HG03342 (cell line): ENCODE results near the gene RAPGEF2.
A peak's percentile ranks its signal among the peaks of the same experiment; 100 is the strongest.
"Not testable (repeated sequence)": the region's sequence is repeated elsewhere in the genome, so short reads cannot be mapped to it uniquely, and the experiment has no call there.

ENCODE experiments used
- ATAC-seq: cut with Tn5 transposase; IDR thresholded peaks from one replicate; pipeline ENCODE4 v1.9.1; 2021; ENCODE audit warnings: mild to moderate bottlenecking, moderate library complexity; ENCODE audit not compliant: unreplicated experiment

RAPGEF2 gene

DNA sequence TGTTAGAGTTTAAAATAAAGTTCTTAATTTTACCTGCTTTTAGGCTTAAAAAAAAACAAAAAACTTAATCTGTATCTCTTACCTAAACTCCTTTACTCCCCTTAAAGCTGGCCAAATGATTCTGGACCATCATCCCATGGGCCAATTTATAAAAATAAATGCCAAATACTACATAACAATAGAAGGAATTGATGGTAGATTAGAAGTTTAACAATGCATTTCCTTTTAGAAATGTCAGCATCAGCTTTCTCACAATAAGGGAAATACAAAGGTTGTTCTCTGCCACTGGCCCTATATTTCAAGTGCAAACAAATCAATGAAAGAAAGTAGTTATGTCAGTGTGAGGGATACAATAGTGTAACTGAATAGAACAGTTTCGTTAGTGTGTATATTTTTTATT, 5.7 kb upstream of the RAPGEF2 start:
- no peak for ATAC-seq

DNA sequence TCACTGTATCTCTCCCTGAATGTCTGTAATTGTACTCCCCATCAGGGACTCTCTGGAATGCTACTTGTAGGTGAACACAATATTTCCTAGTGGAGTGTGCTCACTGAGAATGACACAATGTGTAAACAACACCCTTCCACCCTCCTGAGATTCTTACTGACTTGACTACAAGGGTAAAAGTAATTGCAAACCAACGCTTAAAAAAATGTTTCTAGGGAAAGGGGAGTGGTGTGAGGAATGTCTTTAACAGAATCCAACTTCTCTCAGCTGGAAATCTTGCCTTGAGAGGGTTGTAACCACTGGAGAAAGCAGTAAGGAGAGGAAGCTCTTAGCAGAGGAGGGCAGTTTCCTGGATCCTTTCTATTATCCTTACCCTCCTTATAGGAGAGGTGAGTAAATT, 5.1 kb upstream of the RAPGEF2 start:
- no peak for ATAC-seq

DNA sequence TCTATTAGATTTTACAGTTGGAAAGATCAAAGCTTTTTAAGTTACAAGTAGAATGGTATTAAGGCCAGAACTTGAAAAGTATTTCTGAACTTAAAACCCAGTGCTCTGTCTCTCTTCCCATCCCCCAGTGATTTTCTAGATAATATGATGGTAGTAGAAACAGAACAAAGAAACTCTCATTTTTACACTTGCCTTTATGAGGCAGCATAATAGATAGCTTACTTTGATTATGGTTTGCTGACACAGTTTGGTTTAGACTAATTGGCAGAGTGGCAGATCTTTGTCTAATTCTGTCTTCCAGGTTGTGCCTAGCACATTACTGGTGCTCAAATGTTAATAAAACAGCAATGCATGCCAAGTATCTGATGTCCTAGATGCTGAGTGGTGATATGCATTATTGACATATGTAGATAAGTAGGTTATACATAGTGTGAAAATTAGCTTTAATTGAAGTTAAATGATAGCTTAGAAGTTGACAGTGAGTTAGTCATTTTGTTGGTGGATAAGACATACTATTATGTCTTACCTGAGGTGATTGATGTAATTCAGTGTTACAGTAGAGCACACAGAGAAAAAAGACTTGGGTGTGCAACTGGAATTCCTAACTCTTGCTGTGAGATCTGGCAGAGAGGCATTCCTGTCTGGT, 4.3 kb upstream of the RAPGEF2 start:
- no peak for ATAC-seq

DNA sequence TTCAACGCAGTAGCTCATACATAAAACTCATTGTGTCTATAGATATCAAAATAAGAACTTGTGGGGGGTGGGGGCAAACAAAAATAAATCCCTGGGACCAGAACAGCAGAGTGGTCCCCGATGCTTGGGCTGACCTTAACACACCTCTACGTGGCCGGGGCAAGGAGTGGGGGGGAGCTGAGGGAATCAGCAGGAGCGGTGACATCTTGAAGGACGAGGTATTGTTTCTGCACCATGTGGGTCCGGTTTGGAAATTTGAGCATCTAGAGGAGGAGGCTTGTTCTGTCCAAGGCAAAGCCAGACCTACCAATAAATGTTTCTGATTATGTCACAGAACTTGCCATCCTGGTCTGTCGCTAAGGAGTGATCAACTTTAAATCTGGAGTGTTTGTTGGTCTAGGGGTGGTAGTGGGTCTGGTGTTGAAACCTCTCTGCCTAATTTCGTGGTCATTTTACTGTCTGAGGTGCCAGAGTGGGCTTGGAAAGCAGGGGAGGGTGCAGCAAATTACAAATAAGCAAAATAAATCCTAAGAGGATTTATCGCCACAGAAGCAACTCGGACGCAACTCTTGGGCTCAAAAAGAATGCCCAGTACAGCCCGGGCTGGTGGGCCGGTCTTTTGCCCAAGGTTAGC, 774 bp upstream of the RAPGEF2 start:
- no peak for ATAC-seq

DNA sequence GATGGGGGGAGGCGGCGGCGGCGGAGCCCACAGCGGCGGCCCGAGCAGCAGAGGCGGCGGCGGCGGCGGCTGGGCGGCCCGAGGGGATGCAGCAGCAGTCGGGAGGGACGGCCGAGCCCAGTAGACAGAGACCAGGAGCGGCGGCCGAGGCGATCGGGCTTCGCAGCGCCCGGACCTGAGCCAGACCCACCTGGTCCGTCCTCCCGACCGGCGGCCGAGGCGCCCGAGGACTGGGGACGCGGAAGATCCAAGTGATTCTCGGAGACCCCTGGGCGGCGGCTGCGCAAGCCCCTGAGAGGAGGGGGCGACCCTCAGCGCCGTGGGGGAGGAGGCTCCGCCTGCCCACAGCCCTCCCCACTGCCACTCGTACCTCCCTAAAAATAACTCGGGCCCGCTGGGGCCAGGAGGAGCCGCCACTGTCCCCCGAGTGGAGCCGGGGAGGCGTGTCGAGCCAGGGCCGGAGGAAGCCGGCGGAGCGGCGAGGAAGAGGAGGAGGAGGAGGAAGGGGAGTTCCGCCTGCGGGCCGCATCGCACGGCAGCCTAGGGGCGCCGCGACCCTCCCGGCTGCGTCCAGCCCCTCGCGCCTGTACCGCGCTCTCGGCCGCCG, 608 bp downstream of the RAPGEF2 start:
- ATAC-seq, result peak; percentile 27

DNA sequence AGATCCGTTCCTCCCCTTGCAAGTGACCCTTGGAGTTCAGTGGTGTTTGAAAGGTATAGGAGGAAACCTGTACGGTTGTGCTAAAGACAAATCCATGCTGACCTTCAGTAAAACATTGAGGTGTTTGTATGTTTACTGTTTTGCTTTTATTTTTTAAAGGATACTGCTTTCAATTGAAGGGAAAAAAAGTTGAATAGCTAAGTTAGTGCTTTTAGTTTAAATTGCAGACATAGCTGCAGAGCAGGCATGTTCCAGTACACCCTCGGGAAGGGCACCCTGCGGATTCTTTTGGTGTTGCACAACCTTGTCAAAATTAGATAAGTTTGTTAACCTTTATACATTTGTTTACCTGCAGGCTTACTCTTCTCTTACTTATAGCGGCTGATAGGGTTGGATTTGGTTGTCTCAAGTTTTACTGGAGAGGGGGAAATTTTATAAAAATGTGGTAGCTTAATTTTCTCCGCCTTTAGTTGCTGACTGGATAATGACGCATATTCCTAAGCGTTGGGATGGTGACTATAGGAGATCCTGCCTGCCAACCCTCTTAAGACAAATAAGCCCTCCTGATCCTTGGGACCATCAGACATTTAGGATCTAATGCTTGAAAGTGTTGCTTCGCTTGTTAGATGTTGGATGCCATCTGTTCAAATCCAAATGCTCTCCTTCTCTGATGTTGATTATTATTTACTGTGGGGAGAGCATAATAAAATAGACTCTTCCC, 2.0 kb downstream of the RAPGEF2 start:
- ATAC-seq, result no peak

DNA sequence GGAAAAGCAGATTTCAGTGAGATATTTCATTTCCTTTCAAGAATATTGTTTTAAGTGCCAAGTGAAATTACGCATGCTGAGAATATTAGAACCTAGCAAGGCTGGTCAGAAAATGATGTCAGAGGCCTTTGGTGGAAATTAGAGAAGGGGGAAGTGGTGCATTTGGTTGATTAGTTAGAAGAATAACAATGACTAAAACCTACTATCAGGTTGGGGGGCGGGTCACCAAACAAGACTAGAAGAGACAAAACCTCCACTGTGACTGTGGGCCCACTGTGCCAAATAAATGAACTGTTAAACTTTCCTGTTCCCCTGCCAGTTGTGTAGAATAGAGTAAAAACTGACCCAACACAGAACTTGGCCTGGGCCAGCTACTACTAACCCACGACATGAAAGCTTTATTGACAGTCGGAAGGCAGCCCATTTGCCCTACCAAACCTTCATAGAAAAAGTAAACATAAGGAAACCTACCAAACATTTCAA, 2.9 kb downstream of the RAPGEF2 start:
- peak; percentile 23 for ATAC-seq

DNA sequence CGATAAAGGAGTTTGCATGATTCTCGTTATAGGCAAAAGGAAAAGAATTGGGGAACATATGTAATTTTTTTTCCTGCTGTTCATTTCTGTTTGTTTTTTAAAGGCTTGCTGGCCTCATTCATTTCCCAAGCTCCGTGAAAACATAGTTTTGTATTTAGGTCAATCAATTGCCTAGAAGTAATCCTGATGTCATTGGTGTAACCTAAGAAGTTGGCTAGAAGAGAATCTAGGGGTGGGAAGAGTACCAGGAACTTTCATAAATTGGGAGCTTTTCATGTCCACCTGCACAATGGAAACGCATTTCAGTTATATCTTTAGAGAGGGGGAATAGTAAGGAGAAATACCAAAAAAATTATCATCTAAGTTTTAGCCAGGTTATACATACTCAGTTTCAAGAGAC, 3.8 kb downstream of the RAPGEF2 start:
- no peak for ATAC-seq

DNA sequence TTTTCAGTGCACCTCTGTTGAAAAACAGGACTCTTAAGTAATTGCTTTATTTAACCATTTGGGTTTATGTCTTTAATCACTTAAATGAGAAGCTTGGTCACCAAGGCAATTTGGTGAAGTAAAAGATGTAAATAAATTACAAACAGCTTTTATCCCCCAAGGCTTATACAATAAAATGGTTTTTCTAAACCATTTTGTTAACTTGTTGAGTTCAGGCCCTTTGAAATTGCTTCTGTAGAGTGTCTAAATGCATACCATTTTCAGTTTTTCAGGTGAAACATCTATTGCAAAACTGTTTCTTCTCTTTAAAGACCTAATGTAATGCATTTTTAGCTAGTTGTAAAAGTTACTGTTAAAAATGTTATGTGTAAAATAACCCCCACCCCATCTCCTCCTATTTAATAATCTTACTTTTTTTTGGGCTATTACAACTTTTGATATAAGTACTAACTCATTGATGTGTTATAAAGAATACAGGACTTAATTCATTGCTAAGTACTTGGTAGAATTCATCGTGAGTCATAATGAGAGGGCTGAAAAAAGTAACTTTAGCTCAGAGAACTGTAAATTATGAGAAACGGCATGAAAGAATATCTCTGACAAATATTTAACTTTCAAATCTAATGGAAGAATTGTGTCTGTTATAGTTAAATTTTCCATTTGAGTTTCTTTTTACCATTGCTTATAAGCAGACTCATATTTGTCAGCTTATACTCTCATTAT, 4.5 kb downstream of the RAPGEF2 start:
- no peak for ATAC-seq

DNA sequence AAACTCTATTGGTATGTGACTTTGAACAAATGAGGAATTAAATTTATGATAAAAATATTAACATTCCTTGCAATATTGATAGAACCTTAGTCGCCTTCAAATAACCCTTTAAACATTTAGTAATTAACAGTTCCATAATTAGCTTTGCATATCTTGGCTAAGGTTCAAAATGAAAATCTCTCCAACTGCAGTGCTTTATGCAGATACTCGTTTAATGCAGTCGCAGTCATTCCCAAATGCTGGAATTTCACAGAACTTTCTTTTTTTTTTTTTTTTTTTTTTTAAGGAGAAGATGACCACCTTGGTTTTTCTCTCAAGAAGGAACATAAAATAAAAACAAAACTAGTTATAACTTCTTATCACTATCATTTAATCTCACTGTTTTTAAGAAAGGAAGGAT, 5.2 kb downstream of the RAPGEF2 start:
- no peak for ATAC-seq

DNA sequence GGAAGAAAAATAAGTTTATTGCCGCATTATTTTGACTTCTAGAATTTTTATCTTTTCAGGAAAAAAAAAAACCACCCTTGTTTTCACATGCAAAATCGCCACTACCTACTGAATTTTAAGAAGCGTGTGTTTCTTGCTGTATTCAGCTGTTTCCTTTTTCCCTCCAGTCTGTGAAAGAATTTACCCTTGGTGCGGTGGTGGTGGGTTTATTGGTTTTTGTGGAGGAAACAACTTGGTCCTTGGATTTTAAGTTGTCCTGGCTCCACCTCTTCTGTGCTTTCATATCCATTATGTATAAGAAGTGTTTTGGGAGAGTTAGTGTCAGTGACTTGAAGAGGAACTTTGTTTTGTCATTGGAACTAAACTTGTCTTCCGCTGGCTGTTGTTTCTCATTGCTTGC, 8.1 kb downstream of the RAPGEF2 start:
- no peak for ATAC-seq

DNA sequence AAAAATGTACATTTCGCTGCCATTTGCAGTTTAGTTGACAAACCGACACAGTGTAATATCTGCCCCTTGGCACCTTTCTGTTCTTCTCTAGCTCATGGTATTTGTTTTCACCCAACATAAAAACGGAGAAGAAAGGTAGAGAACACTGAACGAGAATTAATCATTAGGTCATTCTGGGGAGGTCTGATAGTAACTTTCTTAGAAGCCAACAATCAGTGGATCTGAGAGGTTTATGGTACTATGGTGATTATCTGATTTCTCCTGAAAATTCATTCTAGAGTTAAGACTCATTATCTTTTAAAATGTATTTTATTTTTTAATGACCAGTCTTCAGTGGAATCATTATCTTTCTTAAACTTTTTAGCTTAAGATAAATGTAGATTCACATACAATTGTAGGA, 8.5 kb downstream of the RAPGEF2 start:
- no peak for ATAC-seq

DNA sequence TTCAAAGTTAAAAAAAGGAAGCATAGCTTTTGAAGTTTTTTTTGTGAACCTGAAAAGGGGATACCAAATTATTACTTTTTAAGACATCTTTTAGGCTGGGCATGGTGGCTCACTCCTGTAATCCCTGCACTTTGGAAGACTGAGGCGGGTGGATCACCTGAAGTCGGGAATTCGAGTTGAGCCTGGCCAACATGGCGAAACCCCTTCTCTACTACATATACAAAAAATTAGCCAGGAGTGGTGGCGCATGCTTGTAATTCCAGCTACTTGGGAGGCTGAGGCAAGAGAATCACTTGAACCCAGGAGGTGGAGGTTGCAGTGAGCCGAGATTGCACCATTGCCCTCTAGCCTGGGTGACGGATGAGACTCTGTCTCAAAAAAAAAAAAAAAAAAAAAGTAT, 10.5 kb downstream of the RAPGEF2 start:
- not testable (repeated sequence) for ATAC-seq

DNA sequence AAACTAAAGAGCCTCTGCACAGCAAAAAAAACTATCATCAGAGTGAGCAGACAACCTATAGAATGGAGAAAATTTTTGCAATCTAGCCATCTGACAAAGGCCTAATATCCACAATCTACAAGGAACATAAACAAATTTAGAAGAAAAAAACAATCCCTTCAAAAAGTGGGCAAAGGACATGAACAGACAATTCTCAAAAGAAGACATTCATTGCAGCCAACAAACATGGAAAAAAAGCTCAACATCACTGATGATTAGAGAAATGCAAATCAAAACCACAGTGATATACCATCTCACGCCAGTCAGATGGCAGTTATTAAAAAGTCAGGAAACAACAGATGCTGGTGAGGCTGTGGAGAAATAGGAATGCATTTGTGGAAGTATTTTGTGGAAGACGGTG, 13.2 kb downstream of the RAPGEF2 start:
- ATAC-seq, result not testable (repeated sequence)

DNA sequence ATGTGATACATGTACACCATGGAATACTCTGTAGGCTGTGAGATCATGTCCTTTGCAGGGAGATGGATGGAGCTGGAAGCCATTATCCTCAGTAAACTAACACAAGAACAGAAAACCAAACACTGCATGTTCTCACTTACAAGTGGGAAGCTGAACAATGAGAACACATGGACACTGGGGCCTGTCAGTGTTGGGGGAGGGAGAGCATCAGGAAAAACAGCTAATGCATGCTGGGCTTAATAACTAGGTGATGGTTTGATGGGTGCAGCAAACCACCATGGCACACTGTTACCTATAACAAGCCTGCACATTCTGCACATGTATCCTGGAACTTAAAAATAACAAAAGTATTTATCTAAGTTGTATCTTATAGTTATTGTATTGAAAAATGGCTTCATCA, 13.8 kb downstream of the RAPGEF2 start:
- ATAC-seq, result not testable (repeated sequence)

DNA sequence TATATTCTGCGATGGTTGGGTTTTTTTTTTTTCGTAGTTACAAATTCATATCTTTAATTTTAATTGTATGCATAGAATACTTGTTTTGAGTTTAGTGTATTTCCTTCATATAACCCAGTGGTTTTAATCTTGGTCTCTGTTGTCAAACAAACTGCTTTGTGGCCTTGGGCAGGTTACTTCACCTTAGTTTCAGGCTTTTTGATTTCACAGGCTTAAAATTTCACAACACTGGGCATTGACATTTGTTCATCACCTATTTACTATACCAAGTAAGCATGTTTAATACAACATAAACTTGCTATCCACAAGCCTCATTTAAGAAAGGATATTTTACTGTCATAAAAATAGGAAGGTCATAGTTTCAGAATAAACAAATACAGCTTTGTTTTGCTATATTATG, 14.7 kb downstream of the RAPGEF2 start:
- ATAC-seq, result no peak

DNA sequence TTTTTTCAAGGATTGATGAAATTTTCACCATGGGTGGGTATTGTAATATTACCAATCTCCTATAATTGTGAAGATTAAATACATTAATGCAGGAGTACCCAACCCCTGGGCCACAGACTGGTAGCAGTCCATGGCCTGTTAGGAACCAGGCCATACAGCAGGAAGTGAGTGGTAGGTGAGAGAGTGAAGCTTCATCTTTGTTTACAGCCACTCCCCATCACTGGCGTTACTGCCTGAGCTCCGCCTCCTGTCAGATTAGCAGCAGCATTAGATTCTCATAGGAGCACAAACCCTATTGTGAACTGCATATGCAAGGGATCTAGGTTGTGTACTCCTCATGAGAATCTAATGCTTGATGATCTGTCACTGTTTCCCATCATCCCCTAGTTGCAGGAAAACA, 15.1 kb downstream of the RAPGEF2 start:
- ATAC-seq, result no peak

DNA sequence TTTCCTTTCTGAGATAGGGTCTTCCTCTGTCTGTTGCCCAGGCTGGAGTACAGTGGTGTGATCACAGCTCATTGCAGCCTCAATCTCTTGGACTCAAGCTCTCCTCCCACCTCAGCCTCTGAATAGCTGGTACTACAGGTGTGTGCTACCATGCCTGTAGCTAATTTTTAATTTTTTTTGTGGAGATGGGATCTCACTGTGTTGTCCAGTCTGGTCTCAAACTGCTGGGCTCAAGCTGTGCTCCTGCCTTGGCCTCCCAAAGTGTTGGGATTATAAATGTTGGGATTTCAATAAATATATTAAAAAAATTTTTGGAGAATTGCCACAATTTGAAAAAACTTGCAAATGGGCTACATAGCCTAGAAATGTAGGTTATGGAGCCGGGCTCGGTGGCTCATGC, 18.5 kb downstream of the RAPGEF2 start:
- ATAC-seq, result no peak

DNA sequence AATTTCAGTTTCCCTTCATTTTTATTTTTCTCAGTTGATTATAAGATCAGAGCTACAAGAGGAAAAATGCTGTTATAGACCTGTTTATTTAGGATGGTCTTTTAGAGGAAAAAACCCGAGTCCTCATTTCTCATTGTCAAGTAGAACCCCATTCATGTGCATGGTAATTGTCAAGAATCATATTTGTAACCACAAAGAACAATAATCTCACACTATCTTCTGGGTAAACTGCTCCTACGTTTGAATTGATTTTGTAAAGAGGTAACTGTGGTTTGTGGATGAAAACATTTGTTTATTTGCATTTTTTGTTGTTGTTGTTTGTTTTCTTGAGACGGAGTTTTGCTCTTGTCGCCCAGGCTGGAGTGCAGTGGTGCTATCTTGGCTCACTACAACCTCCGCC, 23.8 kb downstream of the RAPGEF2 start:
- ATAC-seq, result no peak

DNA sequence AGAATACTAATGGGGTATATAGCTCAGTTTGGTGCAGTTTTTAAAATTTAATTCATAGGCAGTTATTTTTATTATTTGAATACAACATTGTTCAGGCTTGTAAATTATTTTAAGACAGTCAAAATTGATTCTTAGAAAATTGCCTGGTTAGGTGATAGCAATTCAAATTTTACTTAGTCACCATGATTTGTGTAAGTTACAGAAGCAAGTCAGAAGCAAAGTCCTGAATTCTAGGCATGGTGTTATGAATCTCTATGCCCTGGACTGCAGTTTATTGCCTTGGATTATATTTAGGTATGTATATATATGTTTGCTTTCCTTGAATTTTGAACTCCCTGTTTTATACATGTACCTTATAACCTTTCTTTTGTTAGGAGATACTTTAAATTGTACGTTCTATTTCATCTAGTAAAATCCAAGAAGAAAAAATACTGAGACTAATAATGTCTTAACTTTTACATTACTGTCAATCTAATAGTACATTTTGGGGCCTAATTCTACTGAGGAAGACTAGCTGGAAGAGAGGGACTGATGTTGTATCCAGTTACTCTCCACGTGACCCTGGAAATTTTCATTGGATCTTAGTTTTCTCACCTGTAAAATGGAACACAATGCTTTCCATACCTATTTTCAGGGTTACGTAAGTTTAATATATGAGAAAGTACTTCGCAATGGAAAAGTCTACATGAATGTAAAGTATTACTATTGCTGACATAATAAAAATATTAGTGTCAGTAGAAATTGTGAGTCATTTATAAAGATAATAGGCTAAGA, 25.1 kb downstream of the RAPGEF2 start:
- ATAC-seq, result no peak
